H9 (cell line): ENCODE measurements around the gene HSD17B2. TPM values are rescaled to one million over a fixed set of nuclear protein-coding genes. Genes with fewer than 3 reads are reported as not detected.

Source experiments
- DNase-seq: peaks from one replicate; pipeline ENCODE4 v3.0.0-alpha.2; 2017
- H2AFZ ChIP-seq: one replicate; pipeline ENCODE4 v1.6.1; 2013; ENCODE audit warnings: mild to moderate bottlenecking, low read length, control low read depth, moderate library complexity
- H2AK5ac ChIP-seq: 2 replicates; pipeline ENCODE4 v1.6.1; 2013; ENCODE audit warnings: low read length, control low read depth, mixed read lengths; ENCODE audit not compliant: insufficient read length
- H2BK120ac ChIP-seq: one replicate; pipeline ENCODE4 v1.6.1; 2013; ENCODE audit warnings: low read depth, mild to moderate bottlenecking, low read length, control low read depth, inconsistent platforms; ENCODE audit not compliant: poor library complexity, severe bottlenecking
- H2BK12ac ChIP-seq: 2 replicates; pipeline ENCODE4 v1.6.1; 2013; ENCODE audit warnings: low read length, control low read depth, mixed read lengths, low read depth; ENCODE audit not compliant: insufficient read length
- H2BK15ac ChIP-seq: 2 replicates; pipeline ENCODE4 v1.6.1; 2013; ENCODE audit warnings: low read depth, low read length, control low read depth
- H2BK20ac ChIP-seq: one replicate; pipeline ENCODE4 v1.6.1; 2013; ENCODE audit warnings: low read depth, mild to moderate bottlenecking, low read length, control low read depth, inconsistent platforms; ENCODE audit not compliant: poor library complexity, severe bottlenecking
- H2BK5ac ChIP-seq: 2 replicates; pipeline ENCODE4 v1.6.1; 2013; ENCODE audit warnings: low read length, control low read depth, mixed read lengths; ENCODE audit not compliant: insufficient read length
- H3K14ac ChIP-seq: 2 replicates; pipeline ENCODE4 v1.6.1; 2013; ENCODE audit warnings: low read length, control low read depth; ENCODE audit not compliant: insufficient read depth
- H3K18ac ChIP-seq: 2 replicates; pipeline ENCODE4 v1.6.1; 2013; ENCODE audit warnings: low read depth, mild to moderate bottlenecking, mixed read lengths, low read length, control low read depth; ENCODE audit not compliant: insufficient read length
- H3K23ac ChIP-seq: 2 replicates; pipeline ENCODE4 v1.6.1; 2013; ENCODE audit warnings: low read length, control low read depth, mixed read lengths, low read depth; ENCODE audit not compliant: insufficient read length
- H3K23me2 ChIP-seq: 2 replicates; pipeline ENCODE4 v1.6.1; 2013; ENCODE audit warnings: low read depth, mild to moderate bottlenecking, mixed read lengths, low read length, control low read depth; ENCODE audit not compliant: insufficient read length, poor library complexity, severe bottlenecking
- H3K27ac ChIP-seq: 2 replicates; pipeline ENCODE4 v1.5.1; 2013; ENCODE audit warnings: low read length, control low read depth, mixed read lengths, low read depth; ENCODE audit not compliant: insufficient read length
- H3K27me3 ChIP-seq: 2 replicates; pipeline ENCODE4 v1.6.1; 2013; ENCODE audit warnings: low read length, control low read depth, inconsistent platforms; ENCODE audit not compliant: insufficient read depth
- H3K4ac ChIP-seq: 2 replicates; pipeline ENCODE4 v1.6.1; 2013; ENCODE audit warnings: low read depth, mild to moderate bottlenecking, control low read depth, inconsistent platforms, low read length, moderate library complexity
- H3K4me1 ChIP-seq: 2 replicates; pipeline ENCODE4 v1.6.1; 2013; ENCODE audit warnings: low read length, control low read depth, inconsistent platforms; ENCODE audit not compliant: insufficient read depth
- H3K4me2 ChIP-seq: 2 replicates; pipeline ENCODE4 v1.6.1; 2013; ENCODE audit warnings: low read length, control low read depth, mixed read lengths; ENCODE audit not compliant: insufficient read length, insufficient read depth
- H3K56ac ChIP-seq: 2 replicates; pipeline ENCODE4 v1.6.1; 2013; ENCODE audit warnings: low read depth, mild to moderate bottlenecking, mixed read lengths, low read length, control low read depth; ENCODE audit not compliant: insufficient read length
- H3K79me1 ChIP-seq: 2 replicates; pipeline ENCODE4 v1.6.1; 2013; ENCODE audit warnings: low read depth, mild to moderate bottlenecking, moderate library complexity, low read length, control low read depth, inconsistent platforms; ENCODE audit not compliant: insufficient read depth, poor library complexity, severe bottlenecking
- H3K79me2 ChIP-seq: 2 replicates; pipeline ENCODE4 v1.6.1; 2013; ENCODE audit warnings: low read length, control low read depth, inconsistent platforms; ENCODE audit not compliant: insufficient read depth
- H3K9ac ChIP-seq: 2 replicates; pipeline ENCODE4 v1.6.1; 2013; ENCODE audit warnings: low read length, control low read depth, mixed read lengths; ENCODE audit not compliant: insufficient read length; ENCODE audit errors: extremely low read depth
- H3K9me3 ChIP-seq: one replicate; pipeline ENCODE4 v1.6.1; 2013; ENCODE audit warnings: low read depth, low read length, inconsistent platforms; ENCODE audit not compliant: control insufficient read depth
- H3T11ph ChIP-seq: one replicate; pipeline ENCODE4 v1.6.1; 2013; ENCODE audit warnings: mild to moderate bottlenecking, low read length, control low read depth, inconsistent platforms
- H4K20me1 ChIP-seq: one replicate; pipeline ENCODE4 v1.6.1; 2013; ENCODE audit not compliant: control insufficient read depth, insufficient read length, insufficient read depth
- H4K5ac ChIP-seq: 2 replicates; pipeline ENCODE4 v1.6.1; 2013; ENCODE audit warnings: low read depth, mild to moderate bottlenecking, mixed read lengths, low read length, control low read depth; ENCODE audit not compliant: insufficient read length
- H4K8ac ChIP-seq: replicated peaks from 2 replicates; pipeline ENCODE4 v1.6.1; 2013; ENCODE audit warnings: low read length, control low read depth, mixed read lengths, low read depth; ENCODE audit not compliant: insufficient read length
- H4K91ac ChIP-seq: 2 replicates; pipeline ENCODE4 v1.6.1; 2013; ENCODE audit warnings: low read depth, mild to moderate bottlenecking, moderate library complexity, mixed read lengths, low read length, control low read depth; ENCODE audit not compliant: insufficient read length
- H3K27ac Mint-ChIP-seq, 3 experiments: 2 replicates in 2 of 3; 3 replicates in 1 of 3; pipeline ENCODE4 v1.8.0; 2020 to 2021; ENCODE audit warnings: mixed read lengths in 3 of 3, mild to moderate bottlenecking in 1 of 3, moderate library complexity in 1 of 3
- H3K27me3 Mint-ChIP-seq: 2 replicates; pipeline ENCODE4 v1.8.0; 2021; ENCODE audit warnings: low read depth, mild to moderate bottlenecking, moderate library complexity, mixed read lengths
- H3K36me3 Mint-ChIP-seq, 3 experiments: 2 replicates in 2 of 3; 3 replicates in 1 of 3; pipeline ENCODE4 v1.8.0; 2020 to 2021; ENCODE audit warnings: low read depth in 3 of 3, mixed read lengths in 3 of 3; ENCODE audit not compliant: insufficient read depth in 1 of 3
- H3K4me1 Mint-ChIP-seq, 2 experiments: 2 replicates each; pipeline ENCODE4 v1.8.0; 2020; ENCODE audit warnings: mixed read lengths in 2 of 2
- H3K4me3 Mint-ChIP-seq, 2 experiments: 2 replicates in 1 of 2; 3 replicates in 1 of 2; pipeline ENCODE4 v1.8.0; 2020 to 2021; ENCODE audit warnings: mild to moderate bottlenecking in 2 of 2, mixed read lengths in 2 of 2, moderate library complexity in 1 of 2
- H3K9me3 Mint-ChIP-seq, 2 experiments: 2 replicates in 1 of 2; 3 replicates in 1 of 2; pipeline ENCODE4 v1.8.0; 2020; ENCODE audit warnings: mild to moderate bottlenecking in 2 of 2, mixed read lengths in 2 of 2, moderate library complexity in 1 of 2
- CTCF ChIP-seq: fragments of 200-600 bp; sonication (generic); conservative IDR thresholded peaks from 3 replicates; pipeline ENCODE4 v1.8.0; 2021; ENCODE audit warnings: antibody characterized with exemption, mild to moderate bottlenecking
- WGBS: extraction: QIAGEN DNeasy Blood & Tissue Kit; methylation state at CpG from one replicate; pipeline ENCODE4 v1.1.7; 2013; ENCODE audit warnings: missing lambda C conversion rate, low lambda C conversion rate, mixed read lengths; ENCODE audit not compliant: insufficient read length; ENCODE audit errors: extremely low coverage; 5-methylcytosine and 5-hydroxymethylcytosine counted together
- total RNA-seq: library from RNA; stranded (reverse); gene quantifications from 2 replicates; pipeline ENCODE4 v1.2.1, GENCODE V29; 2021

Gene HSD17B2
- total RNA-seq, 1 experiment from 2014 or later: not detected

DNA sequence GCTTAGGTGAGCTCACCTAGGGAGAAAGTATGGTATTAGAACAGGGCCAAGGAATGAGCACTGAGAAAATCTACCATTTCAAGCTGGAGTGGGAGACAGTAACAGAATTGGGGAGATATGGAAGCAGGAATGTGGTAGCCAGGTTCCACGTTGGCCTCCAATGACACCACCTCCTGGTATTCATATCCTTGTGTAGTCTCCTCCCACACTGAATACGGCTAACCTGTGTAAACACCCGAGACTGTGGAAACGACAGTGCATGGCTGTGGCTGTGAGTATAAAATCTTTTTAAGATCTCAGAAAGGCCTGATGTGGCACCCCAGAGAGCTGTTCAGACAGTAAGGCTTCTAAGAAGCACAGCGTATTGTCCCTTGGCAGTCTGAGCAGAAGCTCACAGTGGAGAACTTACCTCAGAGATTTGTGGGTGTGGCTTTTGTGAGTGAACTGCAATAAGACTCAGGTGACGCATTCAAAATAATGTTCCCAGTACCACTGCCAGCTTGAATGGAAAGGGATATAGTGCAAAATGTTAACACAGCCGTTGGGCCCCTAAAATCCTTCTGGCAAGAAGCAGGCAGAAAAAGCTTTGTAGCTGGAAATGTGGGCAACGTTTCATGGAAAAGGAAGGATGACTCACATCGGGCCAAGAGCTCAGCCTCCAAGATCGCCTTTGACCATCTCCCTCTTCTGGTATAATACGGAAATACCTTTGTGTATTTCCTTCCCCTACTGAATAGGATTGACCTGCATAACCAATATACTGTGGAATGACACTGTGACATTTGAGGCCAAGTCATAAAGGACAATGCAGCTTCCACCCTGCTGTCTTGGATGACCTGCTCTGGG is 38.2 kb upstream of the HSD17B2 start:
- Histone ChIP-seq H3K23ac (no peak overlapping the region), H2AFZ (no peak overlapping the region), H3K14ac (no peak overlapping the region), H3K27me3 (no peaks in the 10 kb centered on the region), H2BK5ac (no peak overlapping the region), H4K91ac (no peak overlapping the region), H3K9me3 (no peaks in the 10 kb centered on the region), H3K27ac (no peak overlapping the region), H3K79me1 (no peaks in the 10 kb centered on the region), H2BK20ac (no peak overlapping the region), H3K4me2 (no peak overlapping the region), H4K20me1 (no peaks in the 10 kb centered on the region), H3K56ac (no peak overlapping the region), H3K79me2 (no peaks in the 10 kb centered on the region), H3T11ph (no peak overlapping the region), H2BK120ac (no peak overlapping the region), H2BK15ac (no peak overlapping the region), H3K9ac (no peak overlapping the region), H4K5ac (no peak overlapping the region), H2BK12ac (no peak overlapping the region), H3K4ac (no peak overlapping the region), H3K4me1 (no peaks in the 10 kb centered on the region), H3K23me2 (no peaks in the 10 kb centered on the region), H3K18ac (no peak overlapping the region), H2AK5ac (no peak overlapping the region), H4K8ac (no peak overlapping the region)
- TF ChIP-seq CTCF: peak; percentile 66
- Mint-ChIP-seq H3K27me3 (peaks cover 3% of the 10 kb centered on the region; the same call in 1 of the 2 replicates), H3K4me3 (no peak overlapping the region), H3K27ac (no peak overlapping the region), H3K9me3 (no peaks in the 10 kb centered on the region), H3K4me1 (peaks cover 17 to 19% of the 10 kb centered on the region in 2 experiments), H3K36me3 (no peaks in the 10 kb centered on the region)
- no peak for DNase-seq
- WGBS: no CpG with 5 or more reads among the region's 11 CpGs
